Head of caudate nucleus (tissue), 42 donors: ENCODE results near the gene SYT15B.
"Not testable (repeated sequence)": the region's sequence is repeated elsewhere in the genome, so short reads cannot be mapped to it uniquely, and the experiment has no call there.

Source experiments
- DNase-seq, 42 donors: peaks; one replicate each; pipeline versions ENCODE4 v3.0.0 to v3.0.0-alpha.2; 2020 to 2021; ENCODE audit warnings: mixed read lengths in 7 of 42
- intact Hi-C: fragments of 100-400 bp; cut with DNase I; formaldehyde crosslinking; loops from one replicate; pipeline ENCODE4 v1.15.0; 2022

Gene SYT15B

GRCh38 chr10:47743611-47744550 is 19.5 kb downstream of the SYT15B start:
- DNase-seq = peak; percentile 2 to 80 (median 50)
- intact Hi-C loops = not testable (repeated sequence)

GRCh38 chr10:47740868-47741267 is 22.5 kb downstream of the SYT15B start:
- DNase-seq, intact Hi-C loops: not testable (repeated sequence)

GRCh38 chr10:47730911-47731310 is 32.5 kb downstream of the SYT15B start:
- intact Hi-C loops, DNase-seq: not testable (repeated sequence)

DNA sequence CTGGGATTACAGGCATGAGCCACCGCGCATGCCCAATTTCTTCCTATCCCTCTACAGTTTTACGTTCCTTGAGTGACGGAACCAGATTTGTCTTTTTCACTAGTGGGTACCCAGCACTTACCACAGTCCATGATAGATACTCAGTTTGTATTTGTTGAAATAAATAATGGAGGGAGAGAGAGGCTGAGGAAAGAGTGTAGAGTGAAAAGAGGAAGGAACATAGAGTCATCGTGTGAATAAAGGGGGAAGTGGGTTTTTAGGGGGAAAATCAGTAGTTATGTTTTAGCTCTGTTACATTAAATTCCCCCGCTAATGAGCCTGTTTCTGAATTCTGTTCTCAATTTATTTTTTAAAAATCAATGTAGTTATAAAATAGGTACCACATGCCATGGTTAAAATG is 37.7 kb downstream of the SYT15B start:
- DNase-seq, intact Hi-C loops: not testable (repeated sequence)

DNA sequence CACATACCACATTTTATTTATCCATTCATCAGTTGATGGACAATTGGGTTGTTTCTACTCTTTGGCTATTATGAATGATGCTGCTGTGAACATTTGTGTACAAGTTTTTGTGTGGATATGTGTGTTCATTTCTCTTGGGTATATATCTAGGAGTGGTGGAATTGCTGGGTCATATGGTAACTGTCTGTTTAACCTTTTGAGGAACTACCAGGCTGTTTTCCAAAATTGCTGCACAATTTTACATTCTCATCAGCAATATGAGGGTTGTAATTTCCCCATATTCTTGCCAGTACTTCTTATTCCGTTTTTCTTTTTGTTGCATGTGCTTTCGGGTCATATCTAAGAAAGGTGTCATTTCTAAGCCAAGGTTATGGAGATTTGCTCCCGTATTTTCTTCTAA is 38.3 kb downstream of the SYT15B start:
- intact Hi-C loops, DNase-seq: not testable (repeated sequence)

- DNase-seq, intact Hi-C loops: not testable (repeated sequence)
Measured at GRCh38 chr10:47724119-47724518, 39.3 kb downstream of the SYT15B start.

- intact Hi-C loops = not testable (repeated sequence)
Measured at GRCh38 chr10:47723362-47723761, 40.0 kb downstream of the SYT15B start.

GRCh38 chr10:47717011-47717769 is 46.2 kb downstream of the SYT15B start:
- intact Hi-C loops, DNase-seq: not testable (repeated sequence)

More at GRCh38 chr10:47723362-47723761, 40.0 kb downstream of the SYT15B start:
- DNase-seq = not testable (repeated sequence)
